ENCODE data around the gene SNX8. TPM values are rescaled to one million over a fixed set of nuclear protein-coding genes. Genes with fewer than 3 reads are reported as not detected.

Gene SNX8
- total RNA-seq, 2 donors from 2014 or later: 53.0 to 53.2 TPM

GRCh38 chr7:2212906-2213305 is 101.3 kb downstream of the SNX8 start:
- Mint-ChIP-seq H3K27ac (no peak overlapping the region), H3K9me3 (no peaks in the 10 kb centered on the region), H3K4me1 (no peaks in the 10 kb centered on the region), H3K36me3 (ENCODE audit: low read depth) (peaks cover 78% of the 10 kb centered on the region), H3K27me3 (ENCODE audit: insufficient read depth) (no peaks in the 10 kb centered on the region), H3K4me3 (no peak overlapping the region)
- TF ChIP-seq CTCF (conservative IDR thresholded peaks at IDR 0.05): no peak
- no peak overlapping the region for H3K9ac ChIP-seq (ENCODE audit: extremely low read depth, low read length, poor library complexity, severe bottlenecking)
- 94 to 95% methylated on average over 10 of the region's 10 CpGs for WGBS, 2 experiments (ENCODE audit: insufficient coverage in 1 of 2, insufficient read length in 1 of 2)
- H3K4me3 ChIP-seq (ENCODE audit: low read length): no peak overlapping the region
- H3K27ac ChIP-seq (ENCODE audit: low read depth, low read length): no peak overlapping the region
- no peaks in the 10 kb centered on the region for H3K9me3 ChIP-seq (ENCODE audit: control insufficient read depth, low read length)
- no peaks in the 10 kb centered on the region for H3K27me3 ChIP-seq (ENCODE audit: control insufficient read depth, insufficient read depth, low read length, poor library complexity, severe bottlenecking)
- DNase-seq: no peak
- peaks cover 69% of the 10 kb centered on the region for H3K36me3 ChIP-seq (ENCODE audit: control insufficient read depth, insufficient read depth, low read length)
- no peaks in the 10 kb centered on the region for H3K4me1 ChIP-seq (ENCODE audit: control insufficient read depth, insufficient read depth, low read length)

GRCh38 chr7:2211926-2212325 is 102.3 kb downstream of the SNX8 start:
- peaks cover 80% of the 10 kb centered on the region for H3K36me3 Mint-ChIP-seq (ENCODE audit: low read depth)
- H3K27ac Mint-ChIP-seq: no peak overlapping the region
- H3K4me3 Mint-ChIP-seq: no peak overlapping the region

GRCh38 chr7:2211259-2211880 is 102.9 kb downstream of the SNX8 start:
- H3K27ac ChIP-seq (ENCODE audit: low read depth, low read length): peak overlapping the region; percentile 49
- peaks cover 62% of the 10 kb centered on the region for H3K36me3 ChIP-seq (ENCODE audit: control insufficient read depth, insufficient read depth, low read length)
- no peak overlapping the region for H3K9ac ChIP-seq (ENCODE audit: extremely low read depth, low read length, poor library complexity, severe bottlenecking)
- TF ChIP-seq CTCF (conservative IDR thresholded peaks at IDR 0.05): no peak
- no peaks in the 10 kb centered on the region for H3K27me3 ChIP-seq (ENCODE audit: control insufficient read depth, insufficient read depth, low read length, poor library complexity, severe bottlenecking)
- Mint-ChIP-seq H3K4me1 (no peaks in the 10 kb centered on the region), H3K9me3 (no peaks in the 10 kb centered on the region), H3K4me3 (no peak overlapping the region), H3K36me3 (ENCODE audit: low read depth) (peaks cover 77% of the 10 kb centered on the region), H3K27ac (no peak overlapping the region), H3K27me3 (ENCODE audit: insufficient read depth) (no peaks in the 10 kb centered on the region)
- 93 to 95% methylated on average over 15 of the region's 15 CpGs for WGBS, 2 experiments (ENCODE audit: insufficient coverage in 1 of 2, insufficient read length in 1 of 2)
- no peak for DNase-seq
- H3K4me3 ChIP-seq (ENCODE audit: low read length): no peak overlapping the region
- no peaks in the 10 kb centered on the region for H3K4me1 ChIP-seq (ENCODE audit: control insufficient read depth, insufficient read depth, low read length)
- H3K9me3 ChIP-seq (ENCODE audit: control insufficient read depth, low read length): no peaks in the 10 kb centered on the region

More at GRCh38 chr7:2211926-2212325, 102.3 kb downstream of the SNX8 start:
- Histone ChIP-seq H3K27me3 (ENCODE audit: control insufficient read depth, insufficient read depth, low read length, poor library complexity, severe bottlenecking) (no peaks in the 10 kb centered on the region), H3K4me1 (ENCODE audit: control insufficient read depth, insufficient read depth, low read length) (no peaks in the 10 kb centered on the region), H3K9me3 (ENCODE audit: control insufficient read depth, low read length) (no peaks in the 10 kb centered on the region), H3K4me3 (ENCODE audit: low read length) (no peak overlapping the region), H3K27ac (ENCODE audit: low read depth, low read length) (peak overlapping the region; percentile 49), H3K9ac (ENCODE audit: extremely low read depth, low read length, poor library complexity, severe bottlenecking) (no peak overlapping the region), H3K36me3 (ENCODE audit: control insufficient read depth, insufficient read depth, low read length) (peaks cover 65% of the 10 kb centered on the region)
- Mint-ChIP-seq H3K4me1 (no peaks in the 10 kb centered on the region), H3K27me3 (ENCODE audit: insufficient read depth) (no peaks in the 10 kb centered on the region), H3K9me3 (no peaks in the 10 kb centered on the region)
- no peak for TF ChIP-seq CTCF (conservative IDR thresholded peaks at IDR 0.05)
- DNase-seq: no peak
- 92 to 94% methylated on average over 5 to 13 of the region's 13 CpGs for WGBS, 2 experiments (ENCODE audit: insufficient coverage in 1 of 2, insufficient read length in 1 of 2)

Measured in endodermal cell (in vitro differentiated cells).